Esophagus (tissue), 2 donors: ENCODE results near the gene NT5C2. TPM values are rescaled to one million over a fixed set of nuclear protein-coding genes. Genes with fewer than 3 reads are reported as not detected.

Experiments used
- H3K27ac ChIP-seq, 2 donors: one replicate each; pipeline ENCODE4 v1.5.1; 2013; ENCODE audit warnings: low read depth in 2 of 2, mild to moderate bottlenecking in 2 of 2, inconsistent platforms in 1 of 2, low read length in 1 of 2, moderate library complexity in 1 of 2
- H3K27me3 ChIP-seq, 2 donors: one replicate each; pipeline ENCODE4 v1.6.1; 2013; ENCODE audit warnings: low read length in 2 of 2, control low read depth in 1 of 2, mild to moderate bottlenecking in 1 of 2; ENCODE audit not compliant: insufficient read depth in 2 of 2, control insufficient read depth in 1 of 2
- H3K36me3 ChIP-seq, 2 donors: one replicate each; pipeline ENCODE4 v1.6.1; 2013; ENCODE audit warnings: low read length in 1 of 2; ENCODE audit not compliant: control insufficient read depth in 2 of 2, insufficient read depth in 2 of 2
- H3K4me1 ChIP-seq, 2 donors: one replicate each; pipeline ENCODE4 v1.6.1; 2013; ENCODE audit warnings: low read length in 1 of 2; ENCODE audit not compliant: control insufficient read depth in 2 of 2, insufficient read depth in 2 of 2
- H3K4me3 ChIP-seq, 2 donors: one replicate each; pipeline ENCODE4 v1.5.1; 2013; ENCODE audit warnings: low read length in 2 of 2, mild to moderate bottlenecking in 2 of 2, low read depth in 1 of 2, moderate library complexity in 1 of 2
- H3K9me3 ChIP-seq, 2 donors: one replicate each; pipeline ENCODE4 v1.6.1; 2013; ENCODE audit warnings: mild to moderate bottlenecking in 2 of 2, low read depth in 1 of 2, low read length in 1 of 2, moderate library complexity in 1 of 2; ENCODE audit not compliant: control insufficient read depth in 2 of 2, insufficient read depth in 1 of 2
- WGBS, 2 donors: extraction: QIAGEN DNeasy Blood & Tissue Kit; methylation state at CpG; one replicate each; pipeline ENCODE4 v1.1.7; 2013; 5-methylcytosine and 5-hydroxymethylcytosine counted together
- polyA plus RNA-seq, 2 donors: library from polyadenylated mRNA; stranded (reverse); fragments of 200-250 nt; gene quantifications; one replicate each; pipeline ENCODE4 v1.2.3, GENCODE V29; 2013
- donor health status: healthy with polysubstance abuse.
- donor health status: Bipolar disorder and iron deficiency.

Gene NT5C2
- polyA plus RNA-seq, 2 donors: 60.6 to 75.0 TPM

GRCh38 chr10:103086261-103086660, 106.8 kb downstream of the NT5C2 start:
- no peaks in the 10 kb centered on the region for H3K9me3 ChIP-seq
- H3K4me3 ChIP-seq: no peak overlapping the region
- H3K4me1 ChIP-seq: no peaks in the 10 kb centered on the region
- H3K27me3 ChIP-seq: no peaks in the 10 kb centered on the region
- WGBS, 2 donors: 64 to 73% methylated on average over 2 of the region's 2 CpGs
- H3K27ac ChIP-seq: no peak overlapping the region
- peaks cover 19 to 26% of the 10 kb centered on the region in 2 donors for H3K36me3 ChIP-seq

GRCh38 chr10:103083977-103084320, 109.1 kb downstream of the NT5C2 start:
- Histone ChIP-seq H3K36me3 (peaks cover 2 to 11% of the 10 kb centered on the region in 2 donors), H3K27me3 (no peaks in the 10 kb centered on the region), H3K4me1 (no peaks in the 10 kb centered on the region), H3K9me3 (no peaks in the 10 kb centered on the region), H3K4me3 (no peak overlapping the region), H3K27ac (no peak overlapping the region)
- 88 to 90% methylated on average over 5 of the region's 5 CpGs for WGBS, 2 donors

GRCh38 chr10:103083266-103083976, 109.7 kb downstream of the NT5C2 start:
- Histone ChIP-seq H3K27ac (no peak overlapping the region), H3K4me3 (no peak overlapping the region), H3K9me3 (no peaks in the 10 kb centered on the region), H3K4me1 (no peaks in the 10 kb centered on the region), H3K36me3 (peaks cover 2 to 10% of the 10 kb centered on the region in 2 donors), H3K27me3 (no peaks in the 10 kb centered on the region)
- 90 to 95% methylated on average over 7 of the region's 7 CpGs for WGBS, 2 donors

- Histone ChIP-seq H3K4me1 (no peaks in the 10 kb centered on the region), H3K27me3 (no peaks in the 10 kb centered on the region), H3K36me3 (peaks cover 2 to 10% of the 10 kb centered on the region in 2 donors), H3K27ac (no peak overlapping the region), H3K4me3 (no peak overlapping the region), H3K9me3 (no peaks in the 10 kb centered on the region)
- 91 to 92% methylated on average over 1 of the region's 1 CpG for WGBS, 2 donors
These were observed 110.4 kb downstream of the NT5C2 start for GRCh38 chr10:103082683-103083082.

- Histone ChIP-seq H3K27me3 (no peaks in the 10 kb centered on the region), H3K4me1 (no peaks in the 10 kb centered on the region), H3K4me3 (no peak overlapping the region), H3K27ac (no peak overlapping the region), H3K9me3 (no peaks in the 10 kb centered on the region), H3K36me3 (peaks cover 2 to 12% of the 10 kb centered on the region in 2 donors)
- 64 to 77% methylated on average over 4 of the region's 4 CpGs for WGBS, 2 donors
These were observed 112.0 kb downstream of the NT5C2 start for GRCh38 chr10:103080891-103081581.

- Histone ChIP-seq H3K36me3 (peaks cover 0 to 7% of the 10 kb centered on the region in 2 donors), H3K4me3 (no peak overlapping the region), H3K9me3 (no peaks in the 10 kb centered on the region), H3K27me3 (no peaks in the 10 kb centered on the region), H3K4me1 (no peaks in the 10 kb centered on the region), H3K27ac (no peak overlapping the region)
- WGBS, 2 donors: 87 to 92% methylated on average over 11 of the region's 11 CpGs
These were observed 113.1 kb downstream of the NT5C2 start for GRCh38 chr10:103079946-103080345.

GRCh38 chr10:103079100-103079499, 114.0 kb downstream of the NT5C2 start:
- Histone ChIP-seq H3K4me1 (no peaks in the 10 kb centered on the region), H3K27ac (no peak overlapping the region), H3K9me3 (no peaks in the 10 kb centered on the region), H3K36me3 (peaks cover 0 to 7% of the 10 kb centered on the region in 2 donors), H3K4me3 (no peak overlapping the region), H3K27me3 (no peaks in the 10 kb centered on the region)
- 94 to 97% methylated on average over 7 of the region's 7 CpGs for WGBS, 2 donors

- Histone ChIP-seq H3K36me3 (peaks cover 0 to 7% of the 10 kb centered on the region in 2 donors), H3K4me1 (no peaks in the 10 kb centered on the region), H3K27ac (no peak overlapping the region), H3K27me3 (no peaks in the 10 kb centered on the region), H3K4me3 (no peak overlapping the region), H3K9me3 (no peaks in the 10 kb centered on the region)
- WGBS, 2 donors: 93 to 95% methylated on average over 14 of the region's 14 CpGs
These were observed 114.4 kb downstream of the NT5C2 start for GRCh38 chr10:103078676-103079075.

- Histone ChIP-seq H3K27ac (no peak overlapping the region), H3K9me3 (no peaks in the 10 kb centered on the region), H3K36me3 (peaks cover 0 to 2% of the 10 kb centered on the region in 2 donors), H3K27me3 (no peaks in the 10 kb centered on the region), H3K4me3 (no peak overlapping the region), H3K4me1 (no peaks in the 10 kb centered on the region)
- WGBS, 2 donors: 72 to 89% methylated on average over 3 of the region's 3 CpGs
These were observed 114.8 kb downstream of the NT5C2 start for GRCh38 chr10:103078309-103078615.
